Activated effector memory CD4-positive, alpha-beta T cell treated with Interleukin-2 at 50 U/mL for 16 hours (primary cell): ENCODE measurements around the gene PAXX.

Source experiments
- DNase-seq: peaks from one replicate; pipeline ENCODE4 v3.0.0-alpha.2; 2020

Gene PAXX

GRCh38 chr9:136953771-136954269 lies 38.4 kb upstream of the PAXX start:
- no peak for DNase-seq

GRCh38 chr9:136954270-136955083 lies 37.7 kb upstream of the PAXX start:
- no peak for DNase-seq

DNA sequence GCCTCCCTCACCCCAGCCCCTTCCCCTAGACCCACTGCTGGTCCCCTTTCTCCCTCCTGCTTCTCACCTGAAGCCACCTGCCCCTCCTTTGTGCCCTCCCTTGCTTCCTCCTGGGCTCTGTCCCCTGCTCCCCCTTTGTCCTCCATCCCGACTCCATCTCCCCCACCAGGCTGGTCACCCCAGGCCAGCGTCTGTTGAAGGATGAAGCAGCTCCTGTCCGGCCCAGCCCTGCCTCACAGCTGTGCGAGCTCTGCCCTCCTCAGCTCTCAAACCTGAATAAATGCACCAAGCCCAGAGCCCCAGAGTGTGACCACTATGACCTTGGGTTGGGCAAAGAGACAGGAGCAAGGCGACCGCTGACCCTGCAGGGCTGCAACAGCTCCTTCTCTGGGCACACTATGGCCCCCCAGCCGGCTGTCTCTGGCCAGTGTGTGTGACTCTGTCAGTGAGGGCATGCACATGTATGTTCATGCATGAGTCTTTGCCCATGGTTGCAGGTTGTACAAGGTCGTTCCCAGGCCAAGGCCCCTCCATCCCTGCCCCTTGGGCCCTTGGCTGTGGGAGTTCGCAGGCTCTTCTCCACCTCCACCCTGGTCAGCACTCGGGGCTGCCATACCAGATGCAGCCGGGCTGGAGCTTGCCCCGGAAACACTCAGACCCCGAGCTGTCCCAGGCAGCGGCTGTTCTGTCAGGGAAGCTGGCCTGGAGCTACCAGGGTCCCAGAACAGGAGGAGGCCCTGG lies 36.9 kb upstream of the PAXX start:
- no peak for DNase-seq

GRCh38 chr9:136955943-136956335 lies 36.3 kb upstream of the PAXX start:
- DNase-seq: no peak

DNA sequence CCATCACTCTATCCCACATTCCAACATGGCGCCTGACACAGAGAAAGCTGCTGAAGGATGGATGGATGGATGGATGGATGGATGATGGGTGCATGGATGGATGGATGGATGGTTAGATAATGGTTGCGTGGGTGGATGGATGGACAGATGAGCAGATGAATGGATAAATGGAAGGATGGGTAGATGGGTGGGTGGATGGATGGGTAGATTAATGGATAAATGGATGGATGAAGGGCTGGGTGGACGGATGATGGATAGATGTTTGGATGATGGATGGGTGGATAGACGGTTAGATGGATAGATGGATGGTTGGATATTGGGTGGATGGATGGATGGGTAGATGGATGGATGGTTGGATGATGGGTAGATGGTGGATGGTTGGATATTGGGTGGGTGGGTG lies 35.6 kb upstream of the PAXX start:
- no peak for DNase-seq

DNA sequence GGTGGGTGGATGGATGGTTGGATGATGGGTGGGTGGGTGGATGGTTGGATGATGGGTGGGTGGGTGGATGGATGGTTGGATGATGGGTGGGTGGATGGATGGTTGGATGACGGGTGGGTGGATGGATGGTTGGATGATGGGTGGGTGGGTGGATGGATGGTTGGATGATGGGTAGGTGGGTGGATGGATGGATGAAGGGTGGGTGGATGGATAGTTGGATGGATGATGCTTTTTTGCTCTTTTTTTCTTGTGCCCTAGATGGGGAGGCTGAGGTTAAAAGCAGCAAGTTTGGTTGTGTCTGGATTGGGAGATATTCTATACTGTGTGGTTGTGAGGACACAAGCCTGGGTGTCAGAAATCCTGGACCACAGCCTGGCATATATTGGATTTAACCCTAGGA lies 34.8 kb upstream of the PAXX start:
- DNase-seq: no peak

DNA sequence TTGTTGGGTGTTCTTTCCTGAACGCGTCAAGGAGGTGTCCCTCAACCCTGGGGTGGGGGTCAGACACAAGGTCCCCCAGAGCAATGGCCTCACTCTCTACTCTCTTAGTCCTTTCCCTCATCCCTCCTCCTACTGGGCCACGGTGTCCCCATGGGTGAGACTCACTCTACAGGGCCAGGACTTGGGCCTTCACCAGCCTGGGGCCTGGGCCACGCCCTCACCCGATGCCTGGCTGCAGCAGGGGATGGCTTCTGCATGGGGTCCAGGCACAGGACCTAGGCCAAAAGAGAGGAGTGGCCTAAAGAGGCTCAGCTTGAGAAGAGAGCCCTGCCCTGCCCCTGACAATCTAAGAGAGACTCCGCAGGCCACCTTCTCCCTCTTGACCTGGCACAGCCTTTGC lies 34.3 kb upstream of the PAXX start:
- DNase-seq: no peak

DNA sequence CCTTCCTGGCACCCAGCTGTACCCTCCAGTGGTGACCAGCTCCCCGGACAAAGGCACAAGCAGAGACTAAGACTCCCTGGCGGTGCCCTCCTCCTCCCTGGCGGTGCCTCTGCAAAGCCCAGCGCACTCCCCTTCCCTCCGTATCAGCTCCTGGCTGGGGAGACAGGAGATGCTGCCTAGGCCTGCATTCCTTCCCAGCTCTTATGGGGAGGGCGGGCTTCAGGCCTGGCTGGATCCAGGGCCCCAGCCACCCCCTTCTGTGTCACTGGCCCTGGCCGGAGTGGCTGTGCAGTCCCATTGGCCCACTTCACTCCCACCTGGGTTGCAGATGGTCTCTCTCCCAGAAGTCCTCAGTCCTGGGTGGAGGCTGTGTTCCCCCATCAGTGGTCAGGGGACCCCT lies 33.7 kb upstream of the PAXX start:
- DNase-seq: no peak

DNA sequence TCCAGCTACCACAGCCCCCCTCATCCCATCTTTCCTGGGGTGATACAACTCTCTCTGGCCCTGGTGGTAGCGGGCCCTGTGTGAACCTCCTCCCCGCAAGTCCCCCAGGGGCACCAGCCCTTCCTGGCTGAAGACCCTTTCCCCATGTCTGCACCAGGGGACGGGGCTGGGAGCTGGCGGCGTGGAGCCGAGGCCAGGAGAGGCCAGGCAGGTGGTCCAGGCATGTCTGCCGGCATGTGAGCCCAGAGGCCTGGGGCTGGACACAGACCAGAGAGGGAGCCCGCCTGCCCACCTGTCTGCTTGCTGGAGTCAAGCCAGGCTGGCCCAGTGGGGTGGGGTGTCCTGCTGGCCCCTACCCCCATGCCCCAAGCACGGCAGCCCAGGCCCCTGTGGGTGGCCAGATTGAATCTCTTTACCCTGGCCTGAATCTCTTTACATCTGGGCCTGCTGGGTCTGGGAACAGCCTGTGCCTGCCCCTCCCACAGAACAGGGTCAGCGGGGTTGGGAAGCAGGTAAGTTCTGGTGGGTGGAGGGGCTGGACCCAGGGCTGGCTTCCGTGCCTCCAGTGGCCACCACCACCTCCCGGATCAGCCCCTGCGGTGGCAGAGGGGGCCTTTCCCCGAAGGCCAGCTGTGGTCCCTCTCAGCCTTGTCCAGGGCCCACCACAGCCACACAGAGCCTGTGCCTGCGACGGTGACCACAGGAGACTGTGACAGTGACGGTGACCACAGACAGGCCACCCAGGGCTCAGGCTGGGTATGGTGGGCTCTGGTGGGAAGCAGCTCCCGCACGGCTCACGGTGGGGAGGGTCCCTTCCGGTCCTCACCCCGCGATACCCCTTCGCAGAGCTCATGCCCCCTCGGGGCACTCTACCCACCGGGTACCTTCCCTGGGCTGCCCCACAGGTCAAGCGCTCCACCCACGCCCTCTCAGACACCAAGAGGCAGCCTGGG lies 33.0 kb upstream of the PAXX start:
- no peak for DNase-seq

DNA sequence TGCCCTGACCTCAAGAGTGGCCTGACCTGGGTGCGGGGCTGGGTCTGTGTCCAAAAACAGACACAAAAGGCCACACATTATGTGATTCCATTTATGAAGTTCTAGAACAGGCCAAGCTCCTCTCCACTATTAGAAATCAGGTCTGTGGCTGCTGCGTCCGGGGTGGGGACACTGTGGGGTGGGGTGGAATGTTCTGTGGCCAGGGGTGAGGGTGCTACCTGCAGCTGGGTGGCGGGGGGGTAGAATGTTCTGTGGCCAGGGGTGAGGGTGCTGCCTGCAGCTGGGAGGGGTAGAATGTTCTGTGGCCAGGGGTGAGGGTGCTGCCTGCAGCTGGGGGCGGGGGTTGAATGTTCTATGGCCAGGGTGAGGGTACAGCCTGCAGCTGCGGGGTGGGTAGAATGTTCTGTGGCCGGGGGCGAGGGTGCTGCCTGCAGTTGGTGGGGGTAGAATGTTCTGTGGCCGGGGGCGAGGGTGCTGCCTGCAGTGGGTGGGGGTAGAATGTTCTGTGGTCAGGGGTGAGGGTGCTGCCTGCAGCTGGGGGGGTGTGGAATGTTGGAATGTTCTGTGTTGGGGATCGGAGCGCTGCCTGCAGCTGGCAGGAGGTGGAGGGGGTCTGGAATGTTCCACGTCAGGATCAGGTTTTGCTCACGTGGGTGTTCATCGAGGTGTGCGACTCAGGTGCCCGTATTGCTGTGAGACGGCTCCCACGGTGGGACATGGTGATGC lies 31.8 kb upstream of the PAXX start:
- DNase-seq: peak; percentile 47

DNA sequence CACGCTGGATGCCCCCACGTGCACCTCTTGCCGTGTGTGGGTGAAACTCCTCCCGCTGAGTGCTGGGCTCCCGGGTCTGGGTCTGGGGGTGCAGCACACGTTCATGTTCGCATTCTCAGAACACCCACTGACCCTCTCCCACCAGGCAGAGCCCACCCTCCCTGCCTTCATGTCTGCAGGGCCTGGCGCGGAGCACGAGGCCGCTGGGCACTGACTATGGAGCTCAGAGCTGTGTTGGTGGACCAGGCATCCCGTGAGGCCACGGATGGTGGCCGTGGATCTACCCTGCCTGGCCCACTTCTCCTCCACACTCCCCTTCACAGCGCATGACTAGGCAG lies 31.3 kb upstream of the PAXX start:
- DNase-seq: no peak

GRCh38 chr9:136961279-136962065 lies 30.8 kb upstream of the PAXX start:
- DNase-seq: no peak

DNA sequence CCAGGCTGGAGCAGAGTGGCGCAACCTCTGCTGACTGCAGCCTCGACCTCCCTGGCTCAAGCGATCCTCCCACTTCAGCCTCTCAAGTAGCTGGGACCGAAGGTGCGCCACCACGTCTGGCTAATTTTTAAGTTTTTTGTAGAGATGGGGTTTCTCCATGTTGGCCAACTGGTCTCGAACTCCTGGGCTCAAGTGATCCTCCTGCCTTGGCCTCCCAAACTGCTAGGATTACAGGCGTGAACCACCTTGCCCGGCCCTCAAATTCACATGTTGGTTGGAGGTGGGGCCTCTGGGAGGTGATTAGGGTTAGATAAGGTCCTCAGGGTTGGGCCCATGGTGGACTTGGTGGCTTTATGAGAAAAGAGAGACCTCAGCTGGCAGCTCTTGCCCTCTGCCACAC lies 30.1 kb upstream of the PAXX start:
- DNase-seq: no peak

DNA sequence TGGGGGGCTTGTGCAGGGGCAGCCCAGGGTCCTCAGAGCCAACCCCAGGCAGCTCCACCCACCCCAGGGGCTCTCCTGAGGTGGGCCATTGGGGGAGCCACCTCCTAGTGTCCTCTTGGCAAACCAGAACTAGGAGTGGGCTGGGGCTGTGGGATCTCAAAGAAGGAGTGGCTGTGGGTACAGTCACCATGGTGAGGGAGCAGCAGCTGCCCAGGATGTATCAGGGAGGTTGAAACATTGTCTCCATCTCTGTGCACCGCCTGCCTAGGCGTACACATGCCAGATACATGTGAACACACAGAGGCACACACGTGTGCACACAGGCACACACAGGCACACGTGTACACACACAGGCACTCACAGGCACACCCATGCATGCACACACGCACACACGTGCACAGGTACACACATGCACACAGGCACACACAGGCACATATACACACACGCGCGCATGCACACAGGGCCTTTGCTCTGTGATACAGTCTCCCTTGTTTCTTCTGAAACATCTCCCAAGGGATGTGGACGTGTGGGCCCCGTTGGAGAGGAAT lies 29.4 kb upstream of the PAXX start:
- DNase-seq: no peak

DNA sequence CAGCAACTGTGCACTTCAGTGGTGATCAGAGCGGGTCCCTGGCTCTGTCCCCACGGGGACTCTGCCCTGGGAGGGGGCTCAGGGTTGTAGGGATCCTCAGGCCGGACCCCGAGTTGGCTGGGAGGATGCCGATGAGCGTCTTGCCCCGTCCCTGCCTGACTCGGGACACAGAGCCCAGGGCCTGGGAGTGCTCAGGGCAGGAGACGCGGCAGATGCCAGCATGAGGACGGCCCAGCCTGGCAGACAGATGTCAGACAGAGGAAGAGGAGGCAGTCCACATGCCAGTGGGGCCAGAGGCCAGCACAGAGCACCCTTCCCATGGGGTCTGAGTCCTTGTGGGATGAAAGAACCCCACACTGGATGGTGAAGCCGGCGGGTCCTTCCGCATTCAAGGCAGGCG lies 28.9 kb upstream of the PAXX start:
- DNase-seq: no peak

DNA sequence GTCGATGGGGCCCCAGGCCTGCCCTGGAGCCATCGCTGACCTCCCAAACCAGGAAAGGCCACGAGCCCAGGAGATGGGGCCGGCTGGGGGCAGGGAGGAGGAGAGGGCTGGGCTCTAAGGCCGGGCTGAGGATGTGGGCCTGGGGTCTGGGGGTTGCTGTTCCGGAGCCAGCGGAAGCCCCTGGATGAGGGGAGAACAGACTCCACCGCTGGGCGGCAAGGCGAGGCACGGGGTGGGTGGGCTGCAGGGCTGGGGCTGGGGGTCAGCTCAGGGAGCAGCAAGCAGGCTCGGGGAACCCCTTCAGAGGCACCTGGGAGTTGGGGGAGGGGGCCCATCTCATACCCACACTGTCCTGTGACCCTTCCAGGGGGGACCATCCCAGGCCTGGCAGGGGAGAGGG lies 28.5 kb upstream of the PAXX start:
- DNase-seq: no peak

DNA sequence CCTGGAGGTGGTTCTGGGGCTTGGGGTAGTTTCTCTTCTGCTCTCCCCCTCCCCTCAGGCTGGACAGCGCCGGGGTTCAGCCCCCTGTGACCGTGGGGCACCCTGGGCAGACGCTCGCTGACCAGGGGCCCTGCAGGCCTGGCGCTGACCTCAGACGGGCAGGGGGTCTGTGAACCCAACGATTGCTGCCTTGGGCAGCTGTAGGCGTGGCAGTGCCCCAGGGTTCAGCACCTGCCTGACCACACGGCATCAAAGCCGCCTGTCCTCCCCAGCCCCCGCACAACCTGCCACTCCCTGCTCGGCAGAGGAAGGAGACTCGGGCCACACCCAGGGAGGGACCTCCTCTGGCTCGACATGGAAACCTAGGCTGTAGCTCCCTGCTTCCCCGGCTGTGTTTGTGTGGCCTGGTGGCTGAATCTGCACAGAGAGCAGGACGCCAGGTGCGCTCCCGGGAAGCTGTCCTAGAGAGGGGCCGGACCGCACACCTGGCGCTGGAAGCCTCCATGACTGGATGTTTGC lies 28.0 kb upstream of the PAXX start:
- DNase-seq: no peak

GRCh38 chr9:136964833-136965422 lies 27.3 kb upstream of the PAXX start:
- DNase-seq: no peak

DNA sequence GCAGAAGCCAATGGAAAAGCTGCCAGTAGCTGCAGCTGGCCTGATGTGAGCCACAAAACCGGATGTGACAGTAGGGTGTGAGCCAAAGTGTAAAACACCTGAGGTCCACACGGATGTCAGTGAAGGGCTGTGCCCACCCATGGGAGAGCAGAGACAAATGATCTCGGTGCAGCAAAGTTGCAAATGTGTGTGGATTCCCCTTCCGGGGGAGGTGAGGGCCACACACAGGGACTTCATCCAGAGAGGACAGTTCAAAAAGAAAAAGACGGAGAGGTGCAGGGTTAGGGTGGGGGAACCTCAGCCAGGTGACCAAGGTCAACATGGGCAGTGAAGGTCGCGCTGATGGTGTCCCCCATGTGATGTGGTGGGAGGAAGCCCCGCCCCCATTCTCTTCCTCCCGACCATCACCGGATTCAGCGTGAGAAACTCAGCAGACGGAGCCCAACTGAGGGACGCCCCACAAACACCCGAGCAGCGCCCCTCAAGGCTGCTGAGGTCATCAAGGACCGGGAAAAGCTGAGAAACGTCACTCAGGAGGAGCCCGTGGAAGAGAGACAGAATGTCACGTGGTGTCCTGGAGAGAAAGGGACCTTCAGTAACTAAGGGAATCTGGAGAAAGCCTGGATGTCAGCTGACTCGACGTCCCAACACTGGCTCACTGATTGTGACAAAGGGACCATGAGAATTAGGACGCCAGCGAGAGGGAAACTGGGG lies 26.3 kb upstream of the PAXX start:
- DNase-seq: peak; percentile 24
